ENCODE data around the gene UXS1. TPM values are rescaled to one million over a fixed set of nuclear protein-coding genes. Genes with fewer than 3 reads are reported as not detected.

UXS1 gene
- total and polyA plus RNA-seq, 5 experiments from 2014 or later: 56.4 to 187 (median 108) TPM

- Mint-ChIP-seq H3K4me1 (peaks cover 13 to 29% (median 19%) of the 10 kb centered on the region in 4 donors), H3K4me3 (no peak overlapping the region), H3K27ac (peak overlapping the region in 7 of 10 donors; percentile 10 to 89 (median 69)), H3K9me3 (no peaks in the 10 kb centered on the region), H3K27me3 (no peaks in the 10 kb centered on the region), H3K36me3 (peaks cover 0 to 62% (median 9%) of the 10 kb centered on the region in 3 donors)
- ATAC-seq (peak; percentile 77 to 78), DNase-seq (peak; percentile 23 to 82 (median 67))
- POLR2A ChIA-PET: interaction anchor here (0.6 to 1.6 kb wide), 3 partner anchors 55 to 528 kb away, joined by 3 to 4 read pairs (median 3); no protein-coding TSS in a partner anchor
Measured at GRCh38 chr2:106104332-106105062, 89.6 kb downstream of the UXS1 start.

GRCh38 chr2:106099691-106100090 is 94.4 kb downstream of the UXS1 start:
- no peaks in the 10 kb centered on the region for H3K9me3 Mint-ChIP-seq
- peaks cover 26 to 55% (median 51%) of the 10 kb centered on the region in 4 donors for H3K4me1 Mint-ChIP-seq
- peak overlapping the region in 6 of 10 donors; percentile 5 to 47 (median 40) for H3K27ac Mint-ChIP-seq
- POLR2A ChIA-PET: no interaction called here
- no peak for ATAC-seq
- H3K27me3 Mint-ChIP-seq: no peaks in the 10 kb centered on the region
- DNase-seq: no peak
- H3K4me3 Mint-ChIP-seq: no peak overlapping the region
- H3K36me3 Mint-ChIP-seq: peaks cover 0 to 56% (median 9%) of the 10 kb centered on the region in 3 donors

GRCh38 chr2:106098664-106099063 is 95.4 kb downstream of the UXS1 start:
- peak overlapping the region in 1 of 10 donors; percentile 29 for H3K4me3 Mint-ChIP-seq
- peaks cover 0 to 55% (median 12%) of the 10 kb centered on the region in 3 donors for H3K36me3 Mint-ChIP-seq
- H3K4me1 Mint-ChIP-seq: peaks cover 33 to 60% (median 56%) of the 10 kb centered on the region in 4 donors
- H3K27ac Mint-ChIP-seq: peak overlapping the region; percentile 38 to 99 (median 94)
- POLR2A ChIA-PET: interaction anchor here (1.4 to 2.8 kb wide), 2 partner anchors 352 to 520 kb away, joined by 4 to 13 read pairs; no protein-coding TSS in a partner anchor
- no peaks in the 10 kb centered on the region for H3K9me3 Mint-ChIP-seq
- ATAC-seq (no peak), DNase-seq (no peak)
- no peaks in the 10 kb centered on the region for H3K27me3 Mint-ChIP-seq

- DNase-seq (peak in 1 of 10 donors; percentile 9), ATAC-seq (no peak)
- H3K4me3 Mint-ChIP-seq: no peak overlapping the region
- POLR2A ChIA-PET: interaction anchor here (1.4 to 2.8 kb wide), 3 partner anchors 12 to 520 kb away, joined by 4 to 14 read pairs (median 13); no protein-coding TSS in a partner anchor
- H3K36me3 Mint-ChIP-seq: peaks cover 0 to 55% (median 18%) of the 10 kb centered on the region in 3 donors
- no peaks in the 10 kb centered on the region for H3K9me3 Mint-ChIP-seq
- no peaks in the 10 kb centered on the region for H3K27me3 Mint-ChIP-seq
- peaks cover 34 to 63% (median 61%) of the 10 kb centered on the region in 4 donors for H3K4me1 Mint-ChIP-seq
- peak overlapping the region; percentile 76 to 99 (median 94) for H3K27ac Mint-ChIP-seq
Measured at GRCh38 chr2:106098081-106098480, 96.0 kb downstream of the UXS1 start.

GRCh38 chr2:106097038-106098000 is 96.8 kb downstream of the UXS1 start:
- no peaks in the 10 kb centered on the region for H3K27me3 Mint-ChIP-seq
- no peaks in the 10 kb centered on the region for H3K9me3 Mint-ChIP-seq
- peak overlapping the region; percentile 78 to 92 (median 85) for H3K4me3 Mint-ChIP-seq
- H3K4me1 Mint-ChIP-seq: peaks cover 34 to 68% (median 66%) of the 10 kb centered on the region in 4 donors
- peaks cover 0 to 56% (median 24%) of the 10 kb centered on the region in 3 donors for H3K36me3 Mint-ChIP-seq
- H3K27ac Mint-ChIP-seq: peak overlapping the region; percentile 88 to 99 (median 94)
- DNase-seq (peak in 9 of 10 donors; percentile 36 to 74 (median 64)), ATAC-seq (peak in 1 of 2 donors; percentile 12)
- POLR2A ChIA-PET: interaction anchor here (0.6 to 2.8 kb wide), 18 partner anchors 10 to 519 kb away, joined by 3 to 14 read pairs (median 4); no protein-coding TSS in a partner anchor

DNA sequence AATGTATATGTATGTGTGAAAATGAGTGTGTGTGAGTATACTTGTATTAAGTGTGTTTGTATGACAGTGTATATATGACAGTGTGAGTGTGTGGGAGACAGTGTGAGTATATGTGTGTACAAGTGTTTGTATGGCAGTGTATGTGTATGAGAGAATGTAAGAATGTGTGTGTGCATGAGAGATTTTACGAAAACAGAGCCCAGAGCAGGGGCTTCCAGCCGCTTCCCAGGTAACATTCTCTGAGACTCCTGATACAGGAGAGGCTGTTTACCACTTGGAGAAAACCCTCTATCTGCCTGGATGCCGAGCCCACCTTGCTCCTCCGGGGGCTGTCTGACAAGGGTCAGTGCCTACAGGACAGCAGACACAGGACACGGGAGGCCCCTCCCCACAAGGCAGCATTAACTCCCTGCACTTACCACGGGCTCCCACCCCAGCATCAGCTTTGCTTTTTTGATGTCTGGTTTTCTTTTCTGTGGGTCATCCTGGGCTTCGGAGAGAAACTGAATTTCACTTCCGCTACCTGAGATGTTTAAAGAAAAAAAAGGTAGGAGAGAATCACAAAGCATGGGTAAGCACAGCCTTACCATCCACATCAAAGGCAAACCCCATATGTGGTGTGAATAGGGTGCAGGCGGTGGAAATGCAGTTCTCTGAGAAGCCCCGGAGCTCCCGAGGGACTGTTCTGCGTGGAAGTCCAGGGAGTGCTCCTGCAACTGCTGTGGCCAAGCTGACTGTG is 97.6 kb downstream of the UXS1 start:
- POLR2A ChIA-PET: interaction anchor here (0.6 to 2.8 kb wide), 18 partner anchors 11 to 354 kb away, joined by 3 to 14 read pairs (median 4); no protein-coding TSS in a partner anchor
- ATAC-seq (peak; percentile 21 to 32), DNase-seq (peak in 8 of 10 donors; percentile 43 to 74 (median 58))
- no peaks in the 10 kb centered on the region for H3K27me3 Mint-ChIP-seq
- peaks cover 36 to 72% (median 71%) of the 10 kb centered on the region in 4 donors for H3K4me1 Mint-ChIP-seq
- peak overlapping the region; percentile 78 to 92 (median 85) for H3K4me3 Mint-ChIP-seq
- peak overlapping the region; percentile 88 to 99 (median 94) for H3K27ac Mint-ChIP-seq
- H3K9me3 Mint-ChIP-seq: peaks cover 0 to 3% (median 0%) of the 10 kb centered on the region in 9 donors
- peaks cover 0 to 51% (median 22%) of the 10 kb centered on the region in 3 donors for H3K36me3 Mint-ChIP-seq

- DNase-seq: peak; percentile 68 to 93 (median 82)
- Mint-ChIP-seq H3K27ac (peak overlapping the region; percentile 88 to 99 (median 94)), H3K27me3 (no peaks in the 10 kb centered on the region), H3K9me3 (peaks cover 0 to 3% (median 0%) of the 10 kb centered on the region in 9 donors), H3K4me1 (peaks cover 40 to 80% (median 78%) of the 10 kb centered on the region in 4 donors), H3K36me3 (peaks cover 0 to 45% (median 26%) of the 10 kb centered on the region in 3 donors), H3K4me3 (peak overlapping the region; percentile 78 to 92 (median 85))
- ATAC-seq: peak; percentile 75 to 78
- POLR2A ChIA-PET: interaction anchor here (0.6 to 3.6 kb wide), 32 partner anchors 10 to 519 kb away, joined by 3 to 46 read pairs (median 4); partner anchors contain the start of gene NCK2
Measured at GRCh38 chr2:106095478-106096298, 98.4 kb downstream of the UXS1 start.

DNA sequence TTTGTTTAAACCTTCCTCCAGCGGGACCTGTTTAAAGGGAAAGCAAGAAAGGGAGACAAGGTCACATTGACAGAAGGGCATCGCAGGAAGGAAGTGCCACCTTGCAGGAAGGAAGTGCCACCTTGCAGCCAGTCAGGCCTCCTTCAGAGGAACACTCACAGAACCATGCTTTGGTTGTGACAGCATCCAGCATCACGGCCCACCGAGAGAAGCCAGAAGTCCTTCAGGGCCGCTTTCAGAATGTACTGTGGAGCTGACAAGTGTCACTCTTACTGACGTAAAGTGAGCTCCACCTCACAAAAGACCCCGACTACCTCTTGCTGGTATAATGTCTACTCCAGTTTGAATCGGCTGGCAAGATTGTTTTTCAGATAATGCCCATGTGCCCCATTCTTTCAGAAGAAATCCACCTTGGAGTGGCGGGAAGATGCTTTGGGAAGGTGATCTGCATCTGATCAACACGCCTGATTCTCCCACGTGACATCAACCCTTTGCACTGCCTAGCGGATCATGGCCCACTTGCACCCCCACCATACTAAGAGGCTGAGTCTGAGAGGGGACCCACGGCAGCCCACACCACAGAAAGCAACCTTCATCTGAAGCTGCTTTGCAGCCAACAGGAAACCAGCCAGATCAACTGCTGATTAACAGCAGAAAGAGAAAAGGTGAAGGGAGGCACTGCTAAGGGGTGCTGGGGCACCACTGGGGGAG is 99.8 kb downstream of the UXS1 start:
- H3K27me3 Mint-ChIP-seq: no peaks in the 10 kb centered on the region
- peak overlapping the region; percentile 67 to 89 (median 80) for H3K4me3 Mint-ChIP-seq
- DNase-seq (peak; percentile 40 to 86 (median 76)), ATAC-seq (peak; percentile 60 to 66)
- peaks cover 0 to 3% (median under 1%) of the 10 kb centered on the region in 9 donors for H3K9me3 Mint-ChIP-seq
- peaks cover 49 to 91% (median 87%) of the 10 kb centered on the region in 4 donors for H3K4me1 Mint-ChIP-seq
- H3K27ac Mint-ChIP-seq: peak overlapping the region; percentile 67 to 99 (median 99)
- POLR2A ChIA-PET: interaction anchor here (0.7 to 3.6 kb wide), 30 partner anchors 10 to 356 kb away, joined by 3 to 46 read pairs (median 4); partner anchors contain the start of genes NCK2 and UXS1
- peaks cover 2 to 31% (median 21%) of the 10 kb centered on the region in 3 donors for H3K36me3 Mint-ChIP-seq

DNA sequence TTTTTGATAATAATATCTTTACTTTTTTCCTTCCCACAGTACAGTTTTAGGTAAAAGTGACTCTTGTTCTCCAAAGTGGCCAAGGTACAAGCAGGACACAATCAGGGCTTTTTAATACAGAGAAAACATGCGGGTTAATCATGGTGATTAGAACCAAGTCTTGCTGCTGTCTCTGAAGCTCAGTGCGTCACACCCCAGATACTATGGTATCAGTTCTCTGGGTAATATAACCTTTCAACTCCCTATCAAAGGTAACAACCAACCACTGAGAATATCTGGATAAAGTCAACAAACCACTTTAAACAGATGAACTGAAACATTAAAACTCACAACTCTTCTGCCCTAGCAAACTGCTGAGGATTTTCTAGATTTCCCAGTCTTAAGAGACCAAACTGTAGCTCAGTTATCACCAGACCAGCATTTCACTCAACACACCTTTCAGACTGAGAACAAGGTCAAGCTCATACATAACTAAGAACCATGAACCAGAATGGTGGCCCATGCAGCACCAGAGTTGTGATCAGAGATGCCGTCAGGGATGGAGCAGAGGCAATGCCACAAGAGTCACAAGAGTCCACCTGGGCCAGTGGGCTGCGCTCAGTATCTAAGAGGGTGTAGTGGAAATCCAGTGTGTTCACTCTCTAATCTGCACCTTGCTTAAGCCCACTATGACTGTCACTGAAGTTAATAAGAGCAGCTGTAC is 103.0 kb downstream of the UXS1 start:
- POLR2A ChIA-PET: interaction anchor here (0.6 to 1.3 kb wide), 2 partner anchors 303 to 342 kb away, joined by 3 to 5 read pairs; no protein-coding TSS in a partner anchor
- DNase-seq: no peak
- peak overlapping the region; percentile 67 to 94 (median 80) for H3K27ac Mint-ChIP-seq
- H3K9me3 Mint-ChIP-seq: peaks cover 0 to 19% (median 12%) of the 10 kb centered on the region in 9 donors
- peak overlapping the region in 5 of 10 donors; percentile 10 to 45 (median 31) for H3K4me3 Mint-ChIP-seq
- H3K36me3 Mint-ChIP-seq: peaks cover 16 to 34% (median 20%) of the 10 kb centered on the region in 3 donors
- H3K27me3 Mint-ChIP-seq: no peaks in the 10 kb centered on the region
- no peak for ATAC-seq
- peaks cover 55 to 93% (median 84%) of the 10 kb centered on the region in 4 donors for H3K4me1 Mint-ChIP-seq

All from naive thymus-derived CD8-positive, alpha-beta T cell (primary cell).